Heart left ventricle (tissue), 16 donors: Measurements from ENCODE around the gene RAC3. TPM values are rescaled to one million over a fixed set of nuclear protein-coding genes. Genes with fewer than 3 reads are reported as not detected.

Source experiments
- ATAC-seq, 4 donors: fragments of 200-7000 bp; cut with Tn5 transposase; one replicate each; pipeline ENCODE4 v1.9.1; 2020 to 2022; ENCODE audit warnings: moderate library complexity in 4 of 4, mild to moderate bottlenecking in 3 of 4, moderate number of reproducible peaks in 1 of 4
- DNase-seq, 5 donors: peaks; one replicate each; pipeline ENCODE4 v3.0.0-alpha.2; 2020
- H3K27ac ChIP-seq, 12 donors: fragments of 200-600 bp; sonication (generic) in 4 of 12; one replicate each; pipeline versions ENCODE4 v1.5.0 to v1.8.0; 2016 to 2022; ENCODE audit warnings: mild to moderate bottlenecking in 2 of 12
- H3K27me3 ChIP-seq, 9 donors: fragments of 200-600 bp; sonication (generic) in 2 of 9; one replicate each; pipeline versions ENCODE4 v1.5.1 to v1.8.0; 2016 to 2022; ENCODE audit warnings: mild to moderate bottlenecking in 3 of 9
- H3K36me3 ChIP-seq, 9 donors: fragments of 200-600 bp; sonication (generic) in 2 of 9; one replicate each; pipeline versions ENCODE4 v1.5.0 to v1.8.0; 2018 to 2022; ENCODE audit warnings: mild to moderate bottlenecking in 2 of 9
- H3K4me1 ChIP-seq, 12 donors: fragments of 200-600 bp; sonication (generic) in 4 of 12; one replicate each; pipeline versions ENCODE4 v1.5.0 to v1.8.0; 2016 to 2022; ENCODE audit warnings: mild to moderate bottlenecking in 3 of 12
- H3K4me3 ChIP-seq, 12 donors: fragments of 200-600 bp; sonication (generic) in 4 of 12; one replicate each; pipeline versions ENCODE4 v1.5.0 to v1.8.0; 2017 to 2022; ENCODE audit warnings: mild to moderate bottlenecking in 9 of 12, moderate library complexity in 4 of 12
- H3K9me3 ChIP-seq, 12 donors: fragments of 200-600 bp; sonication (generic) in 4 of 12; one replicate each; pipeline versions ENCODE4 v1.5.0 to v1.8.0; 2016 to 2022; ENCODE audit warnings: mild to moderate bottlenecking in 1 of 12
- CTCF ChIP-seq, 12 donors: fragments of 200-600 bp; sonication (generic) in 4 of 12; IDR thresholded peaks; one replicate each; pipeline versions ENCODE4 v1.5.0 to v1.8.0; 2018 to 2022; ENCODE audit warnings: antibody characterized with exemption in 12 of 12, mild to moderate bottlenecking in 5 of 12
- POLR2A ChIP-seq, 2 donors: fragments of 450-650 bp; IDR thresholded peaks; one replicate each; pipeline ENCODE4 v1.6.1; 2017; ENCODE audit warnings: antibody characterized with exemption in 2 of 2, mild to moderate bottlenecking in 2 of 2, moderate library complexity in 2 of 2
- WGBS, 4 donors: extraction: QIAGEN DNeasy Blood & Tissue Kit in 2 of 4; methylation state at CpG; one replicate each; pipeline versions ENCODE4 v1.1.5 to v1.1.7; 2013 to 2018; 5-methylcytosine and 5-hydroxymethylcytosine counted together
- intact Hi-C, 10 donors: fragments of 100-400 bp; cut with DNase I; formaldehyde crosslinking; loops; one replicate each; pipeline versions ENCODE4 v1.11.1 to v1.14.2; 2022
- polyA plus RNA-seq, 2 donors: library from polyadenylated mRNA; stranded (reverse); fragments of 200-250 nt; gene quantifications; one replicate each; pipeline ENCODE4 v1.2.3, GENCODE V29; 2013
- total RNA-seq, 9 donors: library from RNA; depleted of rRNA in 2 of 9; stranded (reverse); fragments of >200 nt in 2 of 9; fragmentation: NEBNext Ultra II Directional in 3 of 9; extraction: Animal tissue kit (Norgen Biotek cat#: 25700) in 3 of 9; gene quantifications; one replicate each; pipeline versions ENCODE4 v1.1.0 to v1.2.4, GENCODE V29; 2016 to 2023
- donor health status: ischemic (EF 13 %, LVEDD 7.1; RV severe dilation, severe dysfunction).
- donor health status: healthy with polysubstance abuse.
- donor health status: DM: no; HTN: yes; CAD: no.
- donor health status: DM: no; HTN: no; CAD: no.
- donor health status: ischemic (EF 25% LVEDD 6.9; RV normal size, moderate dysfunction).
- donor health status: ischemic (EF 25% LVEDD 5.7; RV mildly dilated, moderate dysfunction).
- donor health status: healthy.
- donor health status: DM: yes; HTN: yes; CAD: no.
- donor health status: ischemic (EF 35%, LVEDD 5.7; RV mildly dilated, moderate dysfunction).
- donor health status: nonischemic (EF 11% LVEDD 7.7; RV severe dilation, severe dysfunction).
- donor health status: DM: yes; HTN: yes; CAD: no.
- donor health status: PGD.
- donor health status: ischemic (EF 29% LVEDD 5.4; RV normal size, mild dysfunction).
- donor health status: nonischemic (EF 23%, LVEDD 6.1; RV moderate dilation, normal function).

Gene RAC3
- total and polyA plus RNA-seq, 11 donors: 0.76 to 2.6 (median 1.5) TPM

- Histone ChIP-seq H3K27me3 (peaks cover 0 to 9% (median 0%) of the 10 kb centered on the region in 9 donors), H3K4me1 (peaks cover 4 to 42% (median 24%) of the 10 kb centered on the region in 12 donors), H3K27ac (no peak overlapping the region), H3K36me3 (peaks cover 0 to 5% (median 0%) of the 10 kb centered on the region in 9 donors), H3K9me3 (no peaks in the 10 kb centered on the region), H3K4me3 (no peak overlapping the region)
- no peak for ATAC-seq
- no peak for DNase-seq
- TF ChIP-seq POLR2A (IDR thresholded peaks at IDR 0.05) (no peak), CTCF (IDR thresholded peaks at IDR 0.05) (no peak)
- 76 to 91% (median 90%) methylated on average over 5 to 8 of the region's 8 CpGs for WGBS, 4 donors
- intact Hi-C loops: loop anchor here in 3 of 10 donors (5.0 to 10.0 kb wide), 3 partner anchors 62 to 289 kb away; partner anchors contain the start of gene FASN (in 1 of the 3)
These were observed 4.0 kb downstream of the RAC3 start for GRCh38 chr17:82035488-82035887.

GRCh38 chr17:82035956-82036633 is 4.6 kb downstream of the RAC3 start:
- ATAC-seq (peak in 1 of 4 donors; percentile 1), DNase-seq (no peak)
- Histone ChIP-seq H3K4me1 (peaks cover 4 to 36% (median 19%) of the 10 kb centered on the region in 12 donors), H3K27ac (peak overlapping the region in 5 of 12 donors; percentile 91 to 98 (median 93)), H3K4me3 (peak overlapping the region in 10 of 12 donors; percentile 49 to 92 (median 73)), H3K9me3 (no peaks in the 10 kb centered on the region), H3K27me3 (peaks cover 0 to 9% (median 0%) of the 10 kb centered on the region in 9 donors), H3K36me3 (peaks cover 0 to 5% (median 0%) of the 10 kb centered on the region in 9 donors)
- TF ChIP-seq POLR2A (IDR thresholded peaks at IDR 0.05) (no peak), CTCF (IDR thresholded peaks at IDR 0.05) (no peak)
- WGBS, 4 donors: 76 to 88% (median 80%) methylated on average over 12 to 20 of the region's 20 CpGs
- intact Hi-C loops: loop anchor here in 3 of 10 donors (5.0 to 10.0 kb wide), 3 partner anchors 61 to 289 kb away; partner anchors contain the start of gene FASN (in 1 of the 3)

- Histone ChIP-seq H3K4me3 (peak overlapping the region; percentile 49 to 92 (median 73)), H3K36me3 (peaks cover 0 to 5% (median 0%) of the 10 kb centered on the region in 9 donors), H3K4me1 (peaks cover 4 to 36% (median 19%) of the 10 kb centered on the region in 12 donors), H3K9me3 (no peaks in the 10 kb centered on the region), H3K27ac (peak overlapping the region; percentile 91 to 98 (median 94)), H3K27me3 (peaks cover 0 to 9% (median 0%) of the 10 kb centered on the region in 9 donors)
- no peak for TF ChIP-seq CTCF (IDR thresholded peaks at IDR 0.05)
- intact Hi-C loops: loop anchor here in 4 of 10 donors (1.0 to 10.0 kb wide), 4 partner anchors 61 to 288 kb away; partner anchors contain the start of gene FASN (in 2 of the 4)
- 36 to 58% (median 44%) methylated on average over 9 to 23 of the region's 23 CpGs for WGBS, 4 donors
- DNase-seq: no peak
- no peak for ATAC-seq
These were observed 5.2 kb downstream of the RAC3 start for GRCh38 chr17:82036634-82037091.
